ENCODE results near the gene TSPAN9. TPM values are rescaled to one million over a fixed set of nuclear protein-coding genes. Genes with fewer than 3 reads are reported as not detected.

TSPAN9 gene
- total and polyA plus RNA-seq, 10 of the 15 experiments (the other 5 are each of a cell fraction or from before 2014, with no cell fraction given), result 0.03 to 1.0 (median 0.12) TPM; not detected in 5

DNA sequence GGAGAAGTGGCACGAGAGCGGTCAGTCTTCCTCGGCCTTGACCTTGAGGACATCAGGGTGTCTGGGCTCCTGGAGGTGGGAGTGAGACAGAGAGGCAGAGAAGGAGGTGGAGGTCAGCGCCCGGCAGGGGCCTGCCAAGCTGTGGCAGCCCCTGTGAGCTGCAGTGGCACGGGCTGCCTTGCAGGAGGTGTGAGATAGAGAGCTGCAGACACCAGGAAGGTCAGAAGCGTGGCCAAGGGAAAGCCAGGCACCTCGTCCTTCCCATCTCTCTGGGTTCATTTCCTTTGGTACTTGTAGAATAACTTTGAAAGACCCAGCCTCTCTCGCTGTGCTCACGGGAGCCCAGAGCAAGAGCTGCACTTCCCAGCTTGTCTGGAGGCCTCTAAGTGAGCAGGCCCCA is 98.1 kb downstream of the TSPAN9 start:
- BruUV-seq (replicated peaks), result no TSS peak
- 47% methylated on average over 10 of the region's 10 CpGs for WGBS (ENCODE audit: insufficient coverage, insufficient replicate concordance, low lambda C conversion rate, missing lambda C conversion rate)
- CTCF ChIA-PET, result no interaction called here
- SMC1A ChIA-PET (ENCODE audit: uncharacterized antibody, unreplicated experiment), result no interaction called here
- H3K79me2 ChIP-seq (ENCODE audit: control insufficient read depth, insufficient read depth, low read length), result no peaks in the 10 kb centered on the region
- no peaks in the 10 kb centered on the region for H3K9me3 ChIP-seq (replicated peaks; ENCODE audit: control insufficient read depth, insufficient read depth, low read length)
- H4K20me1 ChIP-seq (ENCODE audit: control insufficient read depth, insufficient read depth), result no peaks in the 10 kb centered on the region
- no peak overlapping the region for H2AFZ ChIP-seq (ENCODE audit: control insufficient read depth, low read depth, low read length)
- POLR2A ChIA-PET, result no interaction called here
- H3K27ac ChIP-seq (ENCODE audit: control insufficient read depth, insufficient read depth), result no peak overlapping the region
- DNase-seq (ENCODE audit: low read depth, low spot score) (no peak), ATAC-seq (no peak), FAIRE-seq (no peak)
- no peaks in the 10 kb centered on the region for H3K4me1 ChIP-seq (ENCODE audit: control insufficient read depth, insufficient read depth, low read length)
- no peaks in the 10 kb centered on the region for H3K36me3 ChIP-seq (ENCODE audit: control insufficient read depth in 2 of 2, insufficient read depth in 2 of 2, low read length in 1 of 2)
- in situ Hi-C loops (cut with MboI) (no loop called here), intact Hi-C loops (cut with micrococcal nuclease; ENCODE audit: unreplicated experiment) (no loop called here)
- peaks cover 4 to 7% of the 10 kb centered on the region in 2 experiments; a peak in 2 of 4 replicates for H3K27me3 ChIP-seq (replicated peaks in 1 of 2; ENCODE audit: control insufficient read depth in 2 of 2, insufficient read depth in 2 of 2, low read length in 1 of 2)
- H3K9ac ChIP-seq (ENCODE audit: control insufficient read depth, insufficient read depth, low read length), result no peak overlapping the region
- H3K4me2 ChIP-seq (ENCODE audit: control insufficient read depth, insufficient read depth), result no peak overlapping the region
- RAD21 ChIA-PET (ENCODE audit: unreplicated experiment), result no interaction called here
- TF ChIP-seq SIN3A (IDR thresholded peaks at IDR 0.05; ENCODE audit: low read depth, low read length), result no peak
- no peak overlapping the region for H3K4me3 ChIP-seq

DNA sequence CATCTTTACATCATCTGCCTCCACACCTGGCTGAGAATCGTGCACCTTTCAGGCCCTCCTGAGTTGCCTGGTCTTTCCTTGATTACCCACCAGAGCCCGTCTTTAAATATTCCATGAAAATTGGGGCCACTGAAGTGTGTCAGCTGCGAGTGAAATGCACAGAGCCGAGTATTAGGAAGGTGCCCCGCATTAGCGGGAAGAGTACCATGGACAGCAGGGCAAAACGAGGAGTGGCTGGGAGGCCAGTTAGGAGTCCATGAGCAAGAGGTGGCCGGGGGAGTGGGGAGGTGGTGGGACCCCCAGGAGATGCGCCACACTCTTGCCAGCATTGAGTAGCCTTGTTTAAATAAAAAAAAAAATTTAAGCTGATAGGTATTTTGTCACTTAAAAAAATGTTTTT is 99.6 kb downstream of the TSPAN9 start:
- H3K9me3 ChIP-seq (replicated peaks; ENCODE audit: control insufficient read depth, insufficient read depth, low read length), result no peaks in the 10 kb centered on the region
- no peak for ATAC-seq
- H4K20me1 ChIP-seq (ENCODE audit: control insufficient read depth, insufficient read depth), result no peaks in the 10 kb centered on the region
- no peak for DNase-seq (ENCODE audit: low read depth, low spot score)
- intact Hi-C loops (cut with micrococcal nuclease; ENCODE audit: unreplicated experiment), result no loop called here
- no peak overlapping the region for H3K4me2 ChIP-seq (ENCODE audit: control insufficient read depth, insufficient read depth)
- H3K36me3 ChIP-seq (ENCODE audit: control insufficient read depth in 2 of 2, insufficient read depth in 2 of 2, low read length in 1 of 2), result no peaks in the 10 kb centered on the region
- ChIA-PET CTCF (no interaction called here), RAD21 (ENCODE audit: unreplicated experiment) (no interaction called here), POLR2A (no interaction called here), SMC1A (ENCODE audit: uncharacterized antibody, unreplicated experiment) (no interaction called here)
- no TSS peak for BruUV-seq (replicated peaks)
- no peaks in the 10 kb centered on the region for H3K79me2 ChIP-seq (ENCODE audit: control insufficient read depth, insufficient read depth, low read length)
- FAIRE-seq, result no peak
- no peak overlapping the region for H3K4me3 ChIP-seq
- no peak overlapping the region for H2AFZ ChIP-seq (ENCODE audit: control insufficient read depth, low read depth, low read length)
- H3K4me1 ChIP-seq (ENCODE audit: control insufficient read depth, insufficient read depth, low read length), result no peaks in the 10 kb centered on the region
- H3K9ac ChIP-seq (ENCODE audit: control insufficient read depth, insufficient read depth, low read length), result no peak overlapping the region
- WGBS (ENCODE audit: insufficient coverage, insufficient replicate concordance, low lambda C conversion rate, missing lambda C conversion rate), result 50% methylated on average over 9 of the region's 9 CpGs
- H3K27me3 ChIP-seq (replicated peaks in 1 of 2; ENCODE audit: control insufficient read depth in 2 of 2, insufficient read depth in 2 of 2, low read length in 1 of 2), result peaks cover 4 to 7% of the 10 kb centered on the region in 2 experiments; a peak in 2 of 4 replicates
- in situ Hi-C loops (cut with MboI), result no loop called here
- H3K27ac ChIP-seq (ENCODE audit: control insufficient read depth, insufficient read depth), result no peak overlapping the region
- no peak for TF ChIP-seq GABPA (IDR thresholded peaks at IDR 0.05; ENCODE audit: low read depth)
- TF ChIP-seq TCF7 (IDR thresholded peaks at IDR 0.05; ENCODE audit: borderline replicate concordance), result no peak
- no peak for TF ChIP-seq NFXL1 (IDR thresholded peaks at IDR 0.05; ENCODE audit: borderline replicate concordance)
- TF ChIP-seq, protein P1, sequence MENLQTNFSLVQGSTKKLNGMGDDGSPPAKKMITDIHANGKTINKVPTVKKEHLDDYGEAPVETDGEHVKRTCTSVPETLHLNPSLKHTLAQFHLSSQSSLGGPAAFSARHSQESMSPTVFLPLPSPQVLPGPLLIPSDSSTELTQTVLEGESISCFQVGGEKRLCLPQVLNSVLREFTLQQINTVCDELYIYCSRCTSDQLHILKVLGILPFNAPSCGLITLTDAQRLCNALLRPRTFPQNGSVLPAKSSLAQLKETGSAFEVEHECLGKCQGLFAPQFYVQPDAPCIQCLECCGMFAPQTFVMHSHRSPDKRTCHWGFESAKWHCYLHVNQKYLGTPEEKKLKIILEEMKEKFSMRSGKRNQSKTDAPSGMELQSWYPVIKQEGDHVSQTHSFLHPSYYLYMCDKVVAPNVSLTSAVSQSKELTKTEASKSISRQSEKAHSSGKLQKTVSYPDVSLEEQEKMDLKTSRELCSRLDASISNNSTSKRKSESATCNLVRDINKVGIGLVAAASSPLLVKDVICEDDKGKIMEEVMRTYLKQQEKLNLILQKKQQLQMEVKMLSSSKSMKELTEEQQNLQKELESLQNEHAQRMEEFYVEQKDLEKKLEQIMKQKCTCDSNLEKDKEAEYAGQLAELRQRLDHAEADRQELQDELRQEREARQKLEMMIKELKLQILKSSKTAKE (IDR thresholded peaks at IDR 0.05; ENCODE audit: low read depth, poor library complexity, severe bottlenecking), result no peak
- TF ChIP-seq, protein P2, sequence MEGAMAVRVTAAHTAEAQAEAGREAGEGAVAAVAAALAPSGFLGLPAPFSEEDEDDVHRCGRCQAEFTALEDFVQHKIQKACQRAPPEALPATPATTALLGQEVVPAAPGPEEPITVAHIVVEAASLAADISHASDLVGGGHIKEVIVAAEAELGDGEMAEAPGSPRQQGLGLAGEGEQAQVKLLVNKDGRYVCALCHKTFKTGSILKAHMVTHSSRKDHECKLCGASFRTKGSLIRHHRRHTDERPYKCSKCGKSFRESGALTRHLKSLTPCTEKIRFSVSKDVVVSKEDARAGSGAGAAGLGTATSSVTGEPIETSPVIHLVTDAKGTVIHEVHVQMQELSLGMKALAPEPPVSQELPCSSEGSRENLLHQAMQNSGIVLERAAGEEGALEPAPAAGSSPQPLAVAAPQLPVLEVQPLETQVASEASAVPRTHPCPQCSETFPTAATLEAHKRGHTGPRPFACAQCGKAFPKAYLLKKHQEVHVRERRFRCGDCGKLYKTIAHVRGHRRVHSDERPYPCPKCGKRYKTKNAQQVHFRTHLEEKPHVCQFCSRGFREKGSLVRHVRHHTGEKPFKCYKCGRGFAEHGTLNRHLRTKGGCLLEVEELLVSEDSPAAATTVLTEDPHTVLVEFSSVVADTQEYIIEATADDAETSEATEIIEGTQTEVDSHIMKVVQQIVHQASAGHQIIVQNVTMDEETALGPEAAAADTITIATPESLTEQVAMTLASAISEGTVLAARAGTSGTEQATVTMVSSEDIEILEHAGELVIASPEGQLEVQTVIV (IDR thresholded peaks at IDR 0.05; ENCODE audit: borderline replicate concordance, partially characterized antibody), result no peak
- no peak for TF ChIP-seq KLF5 (IDR thresholded peaks at IDR 0.05; ENCODE audit: partially characterized antibody)
- no peak for TF ChIP-seq MYB (IDR thresholded peaks at IDR 0.05; ENCODE audit: borderline replicate concordance, low read depth, low read length)
- no peak for TF ChIP-seq NR2F1 (conservative IDR thresholded peaks at IDR 0.05)
- no peak for TF ChIP-seq CREB1 (IDR thresholded peaks at IDR 0.05; ENCODE audit: low read depth)
- TF ChIP-seq, protein P3, sequence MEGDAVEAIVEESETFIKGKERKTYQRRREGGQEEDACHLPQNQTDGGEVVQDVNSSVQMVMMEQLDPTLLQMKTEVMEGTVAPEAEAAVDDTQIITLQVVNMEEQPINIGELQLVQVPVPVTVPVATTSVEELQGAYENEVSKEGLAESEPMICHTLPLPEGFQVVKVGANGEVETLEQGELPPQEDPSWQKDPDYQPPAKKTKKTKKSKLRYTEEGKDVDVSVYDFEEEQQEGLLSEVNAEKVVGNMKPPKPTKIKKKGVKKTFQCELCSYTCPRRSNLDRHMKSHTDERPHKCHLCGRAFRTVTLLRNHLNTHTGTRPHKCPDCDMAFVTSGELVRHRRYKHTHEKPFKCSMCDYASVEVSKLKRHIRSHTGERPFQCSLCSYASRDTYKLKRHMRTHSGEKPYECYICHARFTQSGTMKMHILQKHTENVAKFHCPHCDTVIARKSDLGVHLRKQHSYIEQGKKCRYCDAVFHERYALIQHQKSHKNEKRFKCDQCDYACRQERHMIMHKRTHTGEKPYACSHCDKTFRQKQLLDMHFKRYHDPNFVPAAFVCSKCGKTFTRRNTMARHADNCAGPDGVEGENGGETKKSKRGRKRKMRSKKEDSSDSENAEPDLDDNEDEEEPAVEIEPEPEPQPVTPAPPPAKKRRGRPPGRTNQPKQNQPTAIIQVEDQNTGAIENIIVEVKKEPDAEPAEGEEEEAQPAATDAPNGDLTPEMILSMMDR (IDR thresholded peaks at IDR 0.05 in 2 of 3, conservative IDR thresholded peaks at IDR 0.05 in 1 of 3; ENCODE audit: control insufficient read depth in 2 of 3, extremely low read depth in 1 of 3, insufficient read depth in 1 of 3, low read depth in 3 of 3, low read length in 3 of 3), result no peak
- no peak for TF ChIP-seq POU2F2 (IDR thresholded peaks at IDR 0.05; ENCODE audit: borderline replicate concordance, low read depth, low read length)
